CMK (cell line): ENCODE measurements around the gene LOXL1.
"Not testable (repeated sequence)": the region's sequence is repeated elsewhere in the genome, so short reads cannot be mapped to it uniquely, and the experiment has no call there.

Experiments used
- DNase-seq: peaks from one replicate; pipeline ENCODE4 v3.0.0-alpha.2; 2010; ENCODE audit warnings: low read depth

Gene LOXL1

GRCh38 chr15:73952913-73953750 is 26.9 kb downstream of the LOXL1 start:
- DNase-seq: no peak

- DNase-seq: no peak
Measured at GRCh38 chr15:73954188-73955145, 28.2 kb downstream of the LOXL1 start.

GRCh38 chr15:73955326-73955725 is 29.1 kb downstream of the LOXL1 start:
- no peak for DNase-seq

GRCh38 chr15:73955861-73956742 is 29.8 kb downstream of the LOXL1 start:
- DNase-seq: no peak

GRCh38 chr15:73956743-73957135 is 30.5 kb downstream of the LOXL1 start:
- peak; percentile 65 for DNase-seq

- DNase-seq: no peak
Measured at GRCh38 chr15:73957276-73957675, 31.0 kb downstream of the LOXL1 start.

GRCh38 chr15:73957785-73958184 is 31.5 kb downstream of the LOXL1 start:
- no peak for DNase-seq

GRCh38 chr15:73959012-73959581 is 32.8 kb downstream of the LOXL1 start:
- DNase-seq: no peak

- no peak for DNase-seq
Measured at GRCh38 chr15:73959801-73960200, 33.5 kb downstream of the LOXL1 start.

GRCh38 chr15:73960472-73961070 is 34.3 kb downstream of the LOXL1 start:
- DNase-seq: not testable (repeated sequence)

GRCh38 chr15:73962433-73962832 is 36.2 kb downstream of the LOXL1 start:
- DNase-seq: no peak

GRCh38 chr15:73964736-73965093 is 38.5 kb downstream of the LOXL1 start:
- DNase-seq: peak; percentile 65

- no peak for DNase-seq
Measured at GRCh38 chr15:73965094-73965757, 39.0 kb downstream of the LOXL1 start.

- DNase-seq: no peak
Measured at GRCh38 chr15:73965758-73966113, 39.5 kb downstream of the LOXL1 start.

GRCh38 chr15:73968461-73968860 is 42.2 kb downstream of the LOXL1 start:
- DNase-seq: no peak

GRCh38 chr15:73969151-73969759 is 43.0 kb downstream of the LOXL1 start:
- DNase-seq: no peak

- DNase-seq: no peak
Measured at GRCh38 chr15:73972984-73973682, 46.9 kb downstream of the LOXL1 start.

- not testable (repeated sequence) for DNase-seq
Measured at GRCh38 chr15:73973683-73974200, 47.5 kb downstream of the LOXL1 start.

GRCh38 chr15:73975440-73976125 is 49.3 kb downstream of the LOXL1 start:
- DNase-seq: not testable (repeated sequence)
